Measurements from ENCODE around the gene TCF20.

DNA sequence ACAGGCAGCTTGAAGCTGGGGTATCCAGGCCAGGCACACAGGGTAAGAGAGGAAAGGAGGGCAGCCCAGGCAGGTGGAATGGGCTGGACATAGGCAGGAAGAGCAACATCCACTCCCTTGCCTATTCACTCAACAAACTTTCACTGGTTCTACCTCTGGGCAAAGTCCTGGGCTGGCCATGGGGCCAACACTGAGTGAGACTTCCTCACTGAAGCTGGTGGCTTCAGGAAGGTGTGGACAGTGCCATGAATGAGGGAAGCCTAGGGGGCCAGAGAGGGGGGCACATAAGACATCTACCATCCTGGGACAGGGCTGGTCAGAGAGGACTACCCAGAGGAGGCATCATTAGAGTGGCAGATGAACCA lies 44.9 kb upstream of the TCF20 start:
- TF ChIP-seq, protein P1, sequence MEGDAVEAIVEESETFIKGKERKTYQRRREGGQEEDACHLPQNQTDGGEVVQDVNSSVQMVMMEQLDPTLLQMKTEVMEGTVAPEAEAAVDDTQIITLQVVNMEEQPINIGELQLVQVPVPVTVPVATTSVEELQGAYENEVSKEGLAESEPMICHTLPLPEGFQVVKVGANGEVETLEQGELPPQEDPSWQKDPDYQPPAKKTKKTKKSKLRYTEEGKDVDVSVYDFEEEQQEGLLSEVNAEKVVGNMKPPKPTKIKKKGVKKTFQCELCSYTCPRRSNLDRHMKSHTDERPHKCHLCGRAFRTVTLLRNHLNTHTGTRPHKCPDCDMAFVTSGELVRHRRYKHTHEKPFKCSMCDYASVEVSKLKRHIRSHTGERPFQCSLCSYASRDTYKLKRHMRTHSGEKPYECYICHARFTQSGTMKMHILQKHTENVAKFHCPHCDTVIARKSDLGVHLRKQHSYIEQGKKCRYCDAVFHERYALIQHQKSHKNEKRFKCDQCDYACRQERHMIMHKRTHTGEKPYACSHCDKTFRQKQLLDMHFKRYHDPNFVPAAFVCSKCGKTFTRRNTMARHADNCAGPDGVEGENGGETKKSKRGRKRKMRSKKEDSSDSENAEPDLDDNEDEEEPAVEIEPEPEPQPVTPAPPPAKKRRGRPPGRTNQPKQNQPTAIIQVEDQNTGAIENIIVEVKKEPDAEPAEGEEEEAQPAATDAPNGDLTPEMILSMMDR (IDR thresholded peaks at IDR 0.05), result no peak
- no peak for TF ChIP-seq POLR2A (IDR thresholded peaks at IDR 0.05)

Data from uterus (tissue), 2 donors.